ENCODE measurements around the gene BMP10.

Gene BMP10

GRCh38 chr2:68889500-68889899 is 18.3 kb upstream of the BMP10 start:
- DNase-seq (ENCODE audit: low read depth in 2 of 2) = no peak

- DNase-seq (ENCODE audit: low read depth in 2 of 2) = no peak
Measured at GRCh38 chr2:68889021-68889420, 17.8 kb upstream of the BMP10 start.

GRCh38 chr2:68888038-68888704 is 17.0 kb upstream of the BMP10 start:
- DNase-seq (ENCODE audit: low read depth in 2 of 2) = no peak

- no peak for DNase-seq (ENCODE audit: low read depth in 2 of 2)
Measured at GRCh38 chr2:68885811-68886075, 14.5 kb upstream of the BMP10 start.

- DNase-seq (ENCODE audit: low read depth in 2 of 2) = no peak
Measured at GRCh38 chr2:68885074-68885810, 14.0 kb upstream of the BMP10 start.

- no peak for DNase-seq (ENCODE audit: low read depth in 2 of 2)
Measured at GRCh38 chr2:68880213-68880612, 9.0 kb upstream of the BMP10 start.

GRCh38 chr2:68879296-68879695 is 8.1 kb upstream of the BMP10 start:
- no peak for DNase-seq (ENCODE audit: low read depth in 2 of 2)

- DNase-seq (ENCODE audit: low read depth in 2 of 2) = no peak
Measured at GRCh38 chr2:68878753-68879152, 7.6 kb upstream of the BMP10 start.

GRCh38 chr2:68878071-68878711 is 7.0 kb upstream of the BMP10 start:
- DNase-seq (ENCODE audit: low read depth in 2 of 2) = no peak

- no peak for DNase-seq (ENCODE audit: low read depth in 2 of 2)
Measured at GRCh38 chr2:68877079-68877772, 6.0 kb upstream of the BMP10 start.

- DNase-seq (ENCODE audit: low read depth in 2 of 2) = no peak
Measured at GRCh38 chr2:68870215-68870614, 982 bp downstream of the BMP10 start.

GRCh38 chr2:68865108-68865507 is 6.1 kb downstream of the BMP10 start:
- no peak for DNase-seq (ENCODE audit: low read depth in 2 of 2)

- DNase-seq (ENCODE audit: low read depth in 2 of 2) = no peak
Measured at GRCh38 chr2:68863996-68864395, 7.2 kb downstream of the BMP10 start.

- no peak for DNase-seq (ENCODE audit: low read depth in 2 of 2)
Measured at GRCh38 chr2:68862889-68863288, 8.3 kb downstream of the BMP10 start.

GRCh38 chr2:68861330-68861729 is 9.9 kb downstream of the BMP10 start:
- DNase-seq (ENCODE audit: low read depth in 2 of 2) = no peak

- DNase-seq (ENCODE audit: low read depth in 2 of 2) = no peak
Measured at GRCh38 chr2:68860111-68860510, 11.1 kb downstream of the BMP10 start.

- no peak for DNase-seq (ENCODE audit: low read depth in 2 of 2)
Measured at GRCh38 chr2:68857855-68858456, 13.2 kb downstream of the BMP10 start.

GRCh38 chr2:68857202-68857845 is 13.9 kb downstream of the BMP10 start:
- DNase-seq (ENCODE audit: low read depth in 2 of 2) = no peak

GRCh38 chr2:68855550-68855949 is 15.6 kb downstream of the BMP10 start:
- no peak for DNase-seq (ENCODE audit: low read depth in 2 of 2)

- DNase-seq (ENCODE audit: low read depth in 2 of 2) = no peak
Measured at GRCh38 chr2:68854476-68854875, 16.7 kb downstream of the BMP10 start.

- DNase-seq (ENCODE audit: low read depth in 2 of 2) = no peak
Measured at GRCh38 chr2:68853915-68854314, 17.3 kb downstream of the BMP10 start.

GRCh38 chr2:68853035-68853434 is 18.2 kb downstream of the BMP10 start:
- no peak for DNase-seq (ENCODE audit: low read depth in 2 of 2)
